NCI-H146 treated with DMSO at 0.1 percent for 48 hours (cell line): ENCODE results near the gene PPP1R14D.

Experiments used
- DNase-seq: peaks from one replicate; lab custom pipeline; 2025; ENCODE audit not compliant: unreplicated experiment; lab: John Stamatoyannopoulos, UW

PPP1R14D gene

GRCh38 chr15:40787344-40787841 lies 41.1 kb downstream of the PPP1R14D start:
- DNase-seq = peak; percentile 67

GRCh38 chr15:40785814-40786213 lies 42.7 kb downstream of the PPP1R14D start:
- DNase-seq = no peak

- DNase-seq = no peak
Measured at GRCh38 chr15:40785164-40785563, 43.3 kb downstream of the PPP1R14D start.

- DNase-seq = peak; percentile 34
Measured at GRCh38 chr15:40782609-40783227, 45.8 kb downstream of the PPP1R14D start.

GRCh38 chr15:40776537-40777141 lies 51.9 kb downstream of the PPP1R14D start:
- DNase-seq = no peak

GRCh38 chr15:40775740-40776536 lies 52.6 kb downstream of the PPP1R14D start:
- DNase-seq = no peak

- DNase-seq = no peak
Measured at GRCh38 chr15:40775007-40775406, 53.5 kb downstream of the PPP1R14D start.

GRCh38 chr15:40773902-40774301 lies 54.6 kb downstream of the PPP1R14D start:
- DNase-seq = no peak

GRCh38 chr15:40773496-40773895 lies 55.0 kb downstream of the PPP1R14D start:
- DNase-seq = no peak

GRCh38 chr15:40772014-40772413 lies 56.5 kb downstream of the PPP1R14D start:
- no peak for DNase-seq

GRCh38 chr15:40771242-40771641 lies 57.3 kb downstream of the PPP1R14D start:
- DNase-seq = no peak

GRCh38 chr15:40770147-40770721 lies 58.3 kb downstream of the PPP1R14D start:
- DNase-seq = no peak

- no peak for DNase-seq
Measured at GRCh38 chr15:40769274-40770146, 59.0 kb downstream of the PPP1R14D start, which contains the start of gene C15orf62. Gene C15orf62, plus strand, starts transcription at chr15:40769980. Its CDS starts 516 bp downstream, at chr15:40770496.

GRCh38 chr15:40768521-40769273 lies 59.8 kb downstream of the PPP1R14D start:
- DNase-seq = no peak

- DNase-seq = no peak
Measured at GRCh38 chr15:40767838-40768500, 60.5 kb downstream of the PPP1R14D start.

- DNase-seq = no peak
Measured at GRCh38 chr15:40766906-40767837, 61.3 kb downstream of the PPP1R14D start.

GRCh38 chr15:40766194-40766815 lies 62.2 kb downstream of the PPP1R14D start:
- DNase-seq = no peak
